H1 (cell line): ENCODE data around the gene USH2A. TPM values are rescaled to one million over a fixed set of nuclear protein-coding genes. Genes with fewer than 3 reads are reported as not detected.

ENCODE experiments used
- CTCF ChIA-PET: fragments of 300-600 bp; sonication (Branson Sonifier 250); formaldehyde crosslinking; loops from one replicate; lab custom pipeline; 2021; ENCODE audit not compliant: partially characterized antibody; lab: Charles Lee
- POLR2A ChIA-PET: fragments of 300-600 bp; sonication (Branson Sonifier 250); formaldehyde crosslinking; loops from one replicate; lab custom pipeline; 2021; ENCODE audit warnings: inconsistent platforms; ENCODE audit not compliant: partially characterized antibody; lab: Charles Lee
- DNase-seq, 2 experiments: peaks; one replicate each; pipeline versions ENCODE4 v3.0.0 to v3.0.0-alpha.2; 2010 to 2022; ENCODE audit warnings: low spot score in 2 of 2, low read depth in 1 of 2, mixed read lengths in 1 of 2
- FAIRE-seq: peaks from 2 replicates; lab custom pipeline; 2011; peaks lifted over from hg19 to GRCh38; lab: Jason Lieb, UNC
- H2AFZ ChIP-seq: 2 replicates; pipeline ENCODE4 v1.8.1; 2012; ENCODE audit warnings: low read length, inconsistent platforms
- H2AK5ac ChIP-seq: 2 replicates; pipeline ENCODE4 v1.6.1; 2013; ENCODE audit warnings: low read depth, low read length
- H2BK120ac ChIP-seq: replicated peaks from 2 replicates; pipeline ENCODE3; 2013; ENCODE audit warnings: low read depth, low read length, inconsistent platforms
- H2BK12ac ChIP-seq: 2 replicates; pipeline ENCODE4 v1.6.1; 2013; ENCODE audit warnings: low read depth, low read length
- H2BK15ac ChIP-seq: 2 replicates; pipeline ENCODE4 v1.6.1; 2013; ENCODE audit warnings: low read length
- H2BK20ac ChIP-seq: 2 replicates; pipeline ENCODE4 v1.6.1; 2013; ENCODE audit warnings: low read length
- H2BK5ac ChIP-seq: 2 replicates; pipeline ENCODE4 v1.6.1; 2013; ENCODE audit warnings: low read depth, low read length
- H3K14ac ChIP-seq: 2 replicates; pipeline ENCODE4 v1.6.1; 2013; ENCODE audit warnings: inconsistent platforms; ENCODE audit not compliant: insufficient read length
- H3K18ac ChIP-seq: 2 replicates; pipeline ENCODE4 v1.6.1; 2013; ENCODE audit warnings: low read length; ENCODE audit errors: extremely low read depth
- H3K23ac ChIP-seq: 2 replicates; pipeline ENCODE4 v1.6.1; 2013; ENCODE audit warnings: inconsistent platforms; ENCODE audit not compliant: insufficient read length
- H3K23me2 ChIP-seq: 2 replicates; pipeline ENCODE4 v1.6.1; 2013; ENCODE audit warnings: low read depth, low read length
- H3K27ac ChIP-seq: 2 replicates; pipeline ENCODE4 v1.6.1; 2011; ENCODE audit warnings: low read depth, low read length, inconsistent platforms
- H3K27me3 ChIP-seq, 4 experiments: replicated peaks in 1 of 4; 1 replicate in 1 of 4; 2 replicates in 3 of 4; pipeline versions ENCODE4 v1.6.1 to v1.8.1; 2011 to 2013; ENCODE audit warnings: low read length in 3 of 4, mild to moderate bottlenecking in 3 of 4, inconsistent platforms in 2 of 4, mixed read lengths in 2 of 4, moderate library complexity in 1 of 4; ENCODE audit not compliant: control insufficient read depth in 3 of 4, insufficient read depth in 3 of 4; ENCODE audit errors: extremely low read depth in 1 of 4
- H3K36me3 ChIP-seq, 4 experiments: 2 replicates each; pipeline versions ENCODE4 v1.6.1 to v1.8.1; 2011 to 2013; ENCODE audit warnings: mild to moderate bottlenecking in 4 of 4, low read length in 3 of 4, moderate library complexity in 2 of 4, control low read depth in 1 of 4, inconsistent platforms in 1 of 4; ENCODE audit not compliant: insufficient read depth in 4 of 4, control insufficient read depth in 2 of 4
- H3K4ac ChIP-seq: replicated peaks from 2 replicates; pipeline ENCODE3; 2013; ENCODE audit warnings: low read length, low read depth, mixed read lengths, inconsistent platforms; ENCODE audit not compliant: insufficient read length
- H3K4me1 ChIP-seq, 4 experiments: replicated peaks in 1 of 4; 1 replicate in 1 of 4; 2 replicates in 3 of 4; pipeline versions ENCODE4 v1.6.1 to v1.8.1; 2011 to 2013; ENCODE audit warnings: low read length in 3 of 4, inconsistent platforms in 2 of 4, mixed read lengths in 1 of 4; ENCODE audit not compliant: insufficient read depth in 4 of 4, control insufficient read depth in 3 of 4
- H3K4me2 ChIP-seq, 2 experiments: 2 replicates each; pipeline versions ENCODE4 v1.6.1 to v1.8.1; 2011 to 2013; ENCODE audit warnings: low read depth in 2 of 2, low read length in 2 of 2, control low read depth in 1 of 2, inconsistent platforms in 1 of 2, mild to moderate bottlenecking in 1 of 2; ENCODE audit not compliant: insufficient read depth in 1 of 2
- H3K4me3 ChIP-seq, 4 experiments: fragments of 200-600, 300-600 bp in 1 of 4; sonication (generic), shearing (Covaris generic), sonication (Bioruptor Twin) in 1 of 4; 2 replicates each; pipeline versions ENCODE4 v1.5.1 to v1.8.1; 2011 to 2016; ENCODE audit warnings: low read length in 4 of 4, low read depth in 3 of 4, control low read depth in 2 of 4, inconsistent platforms in 2 of 4, mild to moderate bottlenecking in 2 of 4, mixed read lengths in 1 of 4, moderate library complexity in 1 of 4; ENCODE audit not compliant: insufficient read depth in 2 of 4; ENCODE audit errors: extremely low read depth in 1 of 4
- H3K56ac ChIP-seq: replicated peaks from 2 replicates; pipeline ENCODE3; 2013; ENCODE audit warnings: low read depth, mild to moderate bottlenecking, mixed read lengths, low read length, inconsistent platforms; ENCODE audit not compliant: insufficient read length
- H3K79me1 ChIP-seq: 2 replicates; pipeline ENCODE4 v1.6.1; 2013; ENCODE audit warnings: low read depth, low read length, control low read depth
- H3K79me2 ChIP-seq, 2 experiments: 2 replicates each; pipeline versions ENCODE4 v1.6.1 to v1.8.1; 2012 to 2013; ENCODE audit warnings: low read length in 2 of 2, mild to moderate bottlenecking in 2 of 2, inconsistent platforms in 1 of 2; ENCODE audit not compliant: insufficient read depth in 2 of 2, control insufficient read depth in 1 of 2
- H3K9ac ChIP-seq, 4 experiments: replicated peaks in 1 of 4; 1 replicate in 1 of 4; 2 replicates in 3 of 4; pipeline versions ENCODE4 v1.6.1 to v1.8.1; 2011 to 2013; ENCODE audit warnings: low read depth in 3 of 4, low read length in 3 of 4, control low read depth in 2 of 4, mild to moderate bottlenecking in 2 of 4, moderate library complexity in 2 of 4, inconsistent platforms in 1 of 4; ENCODE audit errors: extremely low read depth in 1 of 4
- H3K9me3 ChIP-seq, 2 experiments: 2 replicates each; pipeline versions ENCODE4 v1.6.1 to v1.8.1; 2012 to 2013; ENCODE audit warnings: mild to moderate bottlenecking in 2 of 2, moderate library complexity in 2 of 2, control low read depth in 1 of 2, inconsistent platforms in 1 of 2, low read depth in 1 of 2, low read length in 1 of 2, mixed read lengths in 1 of 2; ENCODE audit not compliant: insufficient read depth in 2 of 2
- H4K20me1 ChIP-seq, 2 experiments: replicated peaks in 1 of 2; 2 replicates each; pipeline versions ENCODE3 to v1.8.1; 2011 to 2013; ENCODE audit warnings: inconsistent platforms in 2 of 2, low read length in 2 of 2, mild to moderate bottlenecking in 1 of 2; ENCODE audit not compliant: insufficient read depth in 2 of 2, control insufficient read depth in 1 of 2
- H4K5ac ChIP-seq: 2 replicates; pipeline ENCODE4 v1.6.1; 2013; ENCODE audit warnings: low read length, low read depth, mixed read lengths, inconsistent platforms; ENCODE audit not compliant: insufficient read length
- H4K8ac ChIP-seq: 2 replicates; pipeline ENCODE4 v1.8.0; 2013; ENCODE audit warnings: mild to moderate bottlenecking, moderate library complexity, low read length, inconsistent platforms; ENCODE audit not compliant: insufficient read depth; ENCODE audit errors: extremely low read depth
- H4K91ac ChIP-seq: replicated peaks from 2 replicates; pipeline ENCODE3; 2013; ENCODE audit warnings: low read length, mixed read lengths, inconsistent platforms; ENCODE audit not compliant: insufficient read length
- WGBS, 2 experiments: shearing (Covaris generic) in 1 of 2; methylation state at CpG; one replicate each; pipeline versions ENCODE4 v1.1.6 to v1.1.7; 2013 to 2015; ENCODE audit warnings: low lambda C conversion rate in 2 of 2, mixed read lengths in 2 of 2, inconsistent platforms in 1 of 2, low coverage in 1 of 2, missing lambda C conversion rate in 1 of 2; ENCODE audit not compliant: insufficient replicate concordance in 2 of 2, insufficient coverage in 1 of 2, insufficient read length in 1 of 2; ENCODE audit errors: extremely low coverage in 1 of 2, missing lambda C conversion rate in 1 of 2; 5-methylcytosine and 5-hydroxymethylcytosine counted together
- polyA plus RNA-seq, 7 experiments: library from polyadenylated mRNA; depleted of rRNA in 3 of 7; stranded (reverse) in 5 of 7; unstranded in 2 of 7; fragments of >200 nt in 5 of 7; fragments of 200-250 nt in 2 of 7; gene quantifications; 1 replicate in 5 of 7; 2 replicates in 1 of 7; 4 replicates in 1 of 7; pipeline versions ENCODE4 v1.2.1 to v1.2.3, GENCODE V29; 2011 to 2013; ENCODE audit warnings: missing spikeins in 2 of 7, mixed read lengths in 2 of 7
- total RNA-seq: library from RNA; stranded (reverse); fragmentation: NEBNext Ultra II Directional; extraction: Animal tissue kit (Norgen Biotek cat#: 25700); gene quantifications from 2 replicates; pipeline ENCODE4 v1.2.1, GENCODE V29; 2021
- TF ChIP-seq, protein P1 (sequence below), 3 experiments: IDR thresholded peaks; 1 replicate in 2 of 3; 2 replicates in 1 of 3; pipeline versions ENCODE4 v1.5.1 to v1.6.1; 2011; ENCODE audit warnings: low read length in 3 of 3, mild to moderate bottlenecking in 3 of 3, inconsistent platforms in 2 of 3, low read depth in 1 of 3, moderate library complexity in 1 of 3; ENCODE audit not compliant: insufficient read depth in 1 of 3; ENCODE audit errors: control extremely low read depth in 1 of 3

USH2A gene
- total and polyA plus RNA-seq, 2 of the 8 experiments (the other 6 are each of a cell fraction or from before 2014, with no cell fraction given), result 0.02 to 0.17 TPM

DNA sequence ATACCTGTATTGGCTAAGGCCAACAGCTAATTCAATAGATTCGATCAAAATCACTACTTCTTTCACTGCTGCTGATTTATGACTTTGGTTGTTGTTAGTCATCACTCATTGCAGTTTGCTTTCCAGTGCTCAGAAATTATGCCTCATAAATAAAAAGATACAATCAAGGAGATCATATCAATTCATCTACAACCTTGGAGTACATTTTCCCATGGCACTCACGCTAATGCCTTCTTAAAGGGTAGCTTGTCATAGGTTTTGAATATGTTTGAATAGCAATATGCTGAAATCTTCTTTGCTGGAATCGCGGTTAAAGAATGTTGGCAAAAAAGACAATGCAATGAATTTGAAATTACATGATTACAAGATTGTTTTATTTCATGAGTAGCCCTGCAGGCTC lies 766.2 kb downstream of the USH2A start:
- 98% methylated on average over 4 of the region's 4 CpGs; no CpG with 5 or more reads in 1 of the 2 experiments for WGBS, 2 experiments
- H3K27ac ChIP-seq, result no peak overlapping the region
- no peak overlapping the region for H2BK20ac ChIP-seq
- H3K23ac ChIP-seq, result no peak overlapping the region
- no peak overlapping the region for H4K5ac ChIP-seq
- H2AK5ac ChIP-seq, result no peak overlapping the region
- H3K27me3 ChIP-seq, result no peaks in the 10 kb centered on the region
- no peak overlapping the region for H3K4ac ChIP-seq
- POLR2A ChIA-PET, result no interaction called here
- no peak overlapping the region for H3K4me3 ChIP-seq
- no peak overlapping the region for H2BK5ac ChIP-seq
- H4K8ac ChIP-seq, result no peak overlapping the region
- no peaks in the 10 kb centered on the region for H4K20me1 ChIP-seq
- FAIRE-seq (no peak), DNase-seq (no peak)
- no peaks in the 10 kb centered on the region for H3K79me1 ChIP-seq
- no peaks in the 10 kb centered on the region for H3K79me2 ChIP-seq
- TF ChIP-seq, protein P1, sequence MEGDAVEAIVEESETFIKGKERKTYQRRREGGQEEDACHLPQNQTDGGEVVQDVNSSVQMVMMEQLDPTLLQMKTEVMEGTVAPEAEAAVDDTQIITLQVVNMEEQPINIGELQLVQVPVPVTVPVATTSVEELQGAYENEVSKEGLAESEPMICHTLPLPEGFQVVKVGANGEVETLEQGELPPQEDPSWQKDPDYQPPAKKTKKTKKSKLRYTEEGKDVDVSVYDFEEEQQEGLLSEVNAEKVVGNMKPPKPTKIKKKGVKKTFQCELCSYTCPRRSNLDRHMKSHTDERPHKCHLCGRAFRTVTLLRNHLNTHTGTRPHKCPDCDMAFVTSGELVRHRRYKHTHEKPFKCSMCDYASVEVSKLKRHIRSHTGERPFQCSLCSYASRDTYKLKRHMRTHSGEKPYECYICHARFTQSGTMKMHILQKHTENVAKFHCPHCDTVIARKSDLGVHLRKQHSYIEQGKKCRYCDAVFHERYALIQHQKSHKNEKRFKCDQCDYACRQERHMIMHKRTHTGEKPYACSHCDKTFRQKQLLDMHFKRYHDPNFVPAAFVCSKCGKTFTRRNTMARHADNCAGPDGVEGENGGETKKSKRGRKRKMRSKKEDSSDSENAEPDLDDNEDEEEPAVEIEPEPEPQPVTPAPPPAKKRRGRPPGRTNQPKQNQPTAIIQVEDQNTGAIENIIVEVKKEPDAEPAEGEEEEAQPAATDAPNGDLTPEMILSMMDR (IDR thresholded peaks at IDR 0.05; ENCODE audit: control extremely low read depth in 1 of 3, insufficient read depth in 1 of 3, low read depth in 1 of 3, low read length in 3 of 3), result no peak
- no peak overlapping the region for H2AFZ ChIP-seq
- H3K36me3 ChIP-seq, result no peaks in the 10 kb centered on the region
- no peak overlapping the region for H3K4me2 ChIP-seq
- no peak overlapping the region for H3K56ac ChIP-seq
- no peak overlapping the region for H2BK15ac ChIP-seq
- H3K4me1 ChIP-seq, result peaks cover 0 to 11% (median 5%) of the 10 kb centered on the region in 4 experiments; a peak in 3 of 7 replicates
- CTCF ChIA-PET, result interaction anchor here (1.2 kb wide), 1 partner anchor 16 kb away, joined by 5 read pairs; no protein-coding TSS in a partner anchor
- H2BK12ac ChIP-seq, result no peak overlapping the region
- no peaks in the 10 kb centered on the region for H3K23me2 ChIP-seq
- no peaks in the 10 kb centered on the region for H3K9me3 ChIP-seq
- H3K9ac ChIP-seq, result no peak overlapping the region
- no peak overlapping the region for H3K14ac ChIP-seq
- no peak overlapping the region for H3K18ac ChIP-seq
- H2BK120ac ChIP-seq, result no peak overlapping the region
- H4K91ac ChIP-seq, result no peak overlapping the region
